NCI-H510A treated with DMSO at 0.1 percent for 48 hours (cell line): ENCODE data around the gene PRRT2.
"Not testable (repeated sequence)": the region's sequence is repeated elsewhere in the genome, so short reads cannot be mapped to it uniquely, and the experiment has no call there.

Source experiments
- DNase-seq: peaks from one replicate; lab custom pipeline; 2025; lab: John Stamatoyannopoulos, UW

PRRT2 gene

DNA sequence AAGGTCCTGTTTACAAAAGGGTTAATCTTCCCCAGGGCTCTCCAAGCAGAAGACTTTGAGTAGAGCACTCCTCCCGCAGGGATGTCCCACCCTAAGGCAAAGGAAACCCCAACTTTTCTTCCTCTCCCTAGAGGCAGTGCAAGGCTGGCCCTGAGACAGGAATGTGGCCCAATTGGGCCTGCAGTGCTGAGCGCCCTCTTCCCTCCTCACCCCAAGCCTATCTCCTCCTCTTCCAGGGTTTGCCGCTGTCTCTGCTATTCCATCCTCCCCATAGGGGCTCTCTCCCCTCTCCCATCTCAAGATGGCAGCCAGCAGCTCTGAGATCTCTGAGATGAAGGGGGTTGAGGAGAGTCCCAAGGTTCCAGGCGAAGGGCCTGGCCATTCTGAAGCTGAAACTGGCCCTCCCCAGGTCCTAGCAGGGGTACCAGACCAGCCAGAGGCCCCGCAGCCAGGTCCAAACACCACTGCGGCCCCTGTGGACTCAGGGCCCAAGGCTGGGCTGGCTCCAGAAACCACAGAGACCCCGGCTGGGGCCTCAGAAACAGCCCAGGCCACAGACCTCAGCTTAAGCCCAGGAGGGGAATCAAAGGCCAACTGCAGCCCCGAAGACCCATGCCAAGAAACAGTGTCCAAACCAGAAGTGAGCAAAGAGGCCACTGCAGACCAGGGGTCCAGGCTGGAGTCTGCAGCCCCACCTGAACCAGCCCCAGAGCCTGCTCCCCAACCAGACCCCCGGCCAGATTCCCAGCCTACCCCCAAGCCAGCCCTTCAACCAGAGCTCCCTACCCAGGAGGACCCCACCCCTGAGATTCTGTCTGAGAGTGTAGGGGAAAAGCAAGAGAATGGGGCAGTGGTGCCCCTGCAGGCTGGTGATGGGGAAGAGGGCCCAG, 1.0 kb downstream of the PRRT2 start:
- no peak for DNase-seq

DNA sequence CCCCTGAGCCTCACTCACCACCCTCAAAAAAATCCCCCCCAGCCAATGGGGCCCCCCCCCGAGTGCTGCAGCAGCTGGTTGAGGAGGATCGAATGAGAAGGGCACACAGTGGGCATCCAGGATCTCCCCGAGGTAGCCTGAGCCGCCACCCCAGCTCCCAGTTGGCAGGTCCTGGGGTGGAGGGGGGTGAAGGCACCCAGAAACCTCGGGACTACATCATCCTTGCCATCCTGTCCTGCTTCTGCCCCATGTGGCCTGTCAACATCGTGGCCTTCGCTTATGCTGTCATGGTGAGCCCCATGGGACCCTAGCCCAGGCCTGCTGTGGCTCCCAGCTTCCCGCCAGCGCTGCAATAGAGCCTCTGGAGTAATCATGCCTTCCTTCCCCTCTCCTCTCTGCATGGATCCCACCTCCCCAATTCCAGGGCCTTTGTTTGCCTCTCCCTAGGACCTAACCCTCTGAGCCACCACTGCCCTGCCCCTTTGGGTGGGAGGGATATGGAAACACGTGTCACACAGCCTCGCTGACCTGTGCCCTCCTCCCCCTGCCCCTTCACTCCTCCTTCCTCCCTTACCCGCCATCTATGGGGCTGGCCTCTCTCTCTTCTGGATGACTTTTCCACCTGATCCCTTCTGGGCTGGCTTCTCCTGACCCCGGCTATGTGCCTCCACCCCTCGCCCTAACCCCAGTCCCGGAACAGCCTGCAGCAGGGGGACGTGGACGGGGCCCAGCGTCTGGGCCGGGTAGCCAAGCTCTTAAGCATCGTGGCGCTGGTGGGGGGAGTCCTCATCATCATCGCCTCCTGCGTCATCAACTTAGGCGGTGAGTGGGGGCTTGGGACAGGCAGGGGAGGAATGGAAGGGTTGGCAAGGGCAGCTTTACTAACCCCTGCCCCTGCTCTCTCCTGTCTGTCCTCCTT, 1.9 kb downstream of the PRRT2 start:
- no peak for DNase-seq

DNA sequence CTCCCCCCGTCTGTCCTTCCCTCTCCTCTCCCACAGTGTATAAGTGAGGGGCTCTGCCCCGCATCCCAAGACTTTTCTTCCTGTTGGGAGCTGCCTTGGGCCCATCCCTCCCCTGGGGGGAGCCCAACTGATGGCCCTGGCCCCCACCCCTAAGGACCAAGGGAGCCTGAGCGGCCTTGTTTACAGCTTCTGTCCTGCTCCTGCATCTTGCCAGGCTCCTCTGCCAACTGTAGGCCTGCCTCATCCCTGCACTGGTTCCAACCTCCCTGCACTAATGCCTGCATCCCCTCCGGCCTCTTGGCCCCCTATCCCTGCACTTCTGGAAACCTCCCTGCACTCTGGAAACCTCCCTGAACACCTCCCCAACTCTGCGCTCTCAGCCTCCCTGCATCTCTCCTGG, 2.6 kb downstream of the PRRT2 start:
- no peak for DNase-seq

DNA sequence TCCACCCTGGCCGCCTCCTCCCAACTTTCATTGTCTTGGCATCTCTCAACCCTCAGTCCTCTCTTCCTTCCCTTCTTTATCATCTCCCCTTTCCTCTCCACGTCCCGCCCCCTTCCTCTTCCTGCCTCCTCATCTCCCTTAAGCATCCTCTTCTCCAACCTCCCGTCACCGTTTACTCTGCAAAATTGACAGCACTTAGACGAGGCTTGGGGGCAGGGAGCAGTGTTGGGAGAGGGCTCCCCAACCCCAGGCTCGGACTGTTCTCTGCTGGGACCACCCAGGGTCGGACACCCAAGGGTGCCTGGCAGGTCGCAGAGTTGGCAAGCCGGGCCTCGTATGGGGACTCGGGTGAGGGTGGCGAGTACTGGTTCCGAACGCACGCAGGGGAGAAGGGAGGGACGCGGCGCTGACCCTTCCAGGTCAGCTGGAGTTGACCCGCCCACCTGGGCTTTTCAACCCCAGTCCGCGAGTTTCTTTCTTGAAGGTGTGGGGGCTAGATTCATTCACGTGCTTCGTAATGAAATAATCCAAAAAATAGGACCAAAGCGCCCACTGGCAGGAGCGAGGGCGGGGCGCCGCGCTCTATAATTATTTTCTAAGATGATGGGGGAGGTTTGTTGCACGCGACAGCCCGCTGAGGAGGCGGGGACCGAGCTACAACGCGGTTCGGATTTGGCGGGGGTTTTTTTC, 3.2 kb downstream of the PRRT2 start:
- peak; percentile 46 for DNase-seq

DNA sequence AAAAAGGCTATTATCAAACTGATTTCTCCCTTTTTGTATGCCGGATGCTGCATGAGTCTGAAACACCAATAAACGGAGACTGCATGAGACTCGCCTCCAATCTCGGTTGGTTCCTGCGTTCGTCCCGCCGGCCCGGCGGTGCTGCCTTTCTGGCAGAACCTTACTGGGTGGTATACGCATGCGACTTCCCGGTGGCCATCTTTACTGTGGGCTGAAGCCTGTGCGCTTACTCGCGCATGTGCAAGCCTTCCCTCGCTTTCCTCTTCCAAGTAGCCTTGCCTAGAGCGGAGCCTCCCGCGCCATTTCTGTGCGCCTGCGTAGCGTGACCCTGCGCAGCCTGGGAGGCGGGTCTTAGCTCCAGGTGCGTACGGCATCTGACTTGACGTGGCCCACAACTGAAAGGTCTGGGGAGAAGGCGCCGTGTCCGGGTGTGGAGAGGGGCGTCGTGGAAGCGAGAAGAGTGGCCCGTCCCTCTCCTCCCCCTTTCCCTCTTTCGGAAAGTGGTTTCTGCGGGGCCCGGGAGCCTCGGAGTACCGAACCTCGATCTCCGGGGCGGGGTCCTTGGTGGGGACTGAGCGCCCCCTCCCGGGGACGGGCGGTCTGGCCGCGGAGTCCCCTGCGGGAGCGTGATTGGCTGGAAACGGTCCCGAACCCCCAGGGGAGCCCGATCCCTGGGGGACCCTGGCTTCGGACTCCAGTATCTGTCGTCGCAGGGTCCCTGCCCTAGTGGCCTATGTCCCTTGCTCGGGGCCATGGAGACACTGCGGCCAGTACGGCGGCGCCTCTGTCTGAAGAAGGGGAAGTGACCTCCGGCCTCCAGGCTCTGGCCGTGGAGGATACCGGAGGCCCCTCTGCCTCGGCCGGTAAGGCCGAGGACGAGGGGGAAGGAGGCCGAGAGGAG, 4.0 kb downstream of the PRRT2 start, which contains the start of gene PAGR1:
Gene PAGR1 (plus strand): TSS at position 360 of the 901 bp plus-strand sequence. CDS start 374 bp downstream, at position 734.
- DNase-seq: peak; percentile 99

DNA sequence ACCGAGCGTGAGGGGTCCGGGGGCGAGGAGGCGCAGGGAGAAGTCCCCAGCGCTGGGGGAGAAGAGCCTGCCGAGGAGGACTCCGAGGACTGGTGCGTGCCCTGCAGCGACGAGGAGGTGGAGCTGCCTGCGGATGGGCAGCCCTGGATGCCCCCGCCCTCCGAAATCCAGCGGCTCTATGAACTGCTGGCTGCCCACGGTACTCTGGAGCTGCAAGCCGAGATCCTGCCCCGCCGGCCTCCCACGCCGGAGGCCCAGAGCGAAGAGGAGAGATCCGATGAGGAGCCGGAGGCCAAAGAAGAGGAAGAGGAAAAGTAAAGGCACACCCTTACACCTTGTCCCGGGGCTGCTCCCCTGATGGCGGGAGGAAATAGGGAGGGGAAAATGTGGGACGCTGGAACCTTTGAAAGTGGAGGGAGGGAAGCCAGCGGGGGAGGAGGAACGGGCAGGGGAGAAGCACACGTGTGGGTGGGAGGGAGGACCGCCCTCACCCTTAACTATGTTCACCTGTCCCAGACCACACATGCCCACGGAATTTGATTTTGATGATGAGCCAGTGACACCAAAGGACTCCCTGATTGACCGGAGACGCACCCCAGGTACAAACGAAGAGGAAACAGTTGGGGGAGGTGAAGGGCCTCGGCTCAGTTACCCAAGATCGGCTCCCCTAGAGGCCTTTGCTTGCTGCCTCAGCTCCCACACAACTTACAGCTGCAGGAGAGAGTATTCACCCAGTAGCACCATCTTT, 4.9 kb downstream of the PRRT2 start:
- peak; percentile 84 for DNase-seq

DNA sequence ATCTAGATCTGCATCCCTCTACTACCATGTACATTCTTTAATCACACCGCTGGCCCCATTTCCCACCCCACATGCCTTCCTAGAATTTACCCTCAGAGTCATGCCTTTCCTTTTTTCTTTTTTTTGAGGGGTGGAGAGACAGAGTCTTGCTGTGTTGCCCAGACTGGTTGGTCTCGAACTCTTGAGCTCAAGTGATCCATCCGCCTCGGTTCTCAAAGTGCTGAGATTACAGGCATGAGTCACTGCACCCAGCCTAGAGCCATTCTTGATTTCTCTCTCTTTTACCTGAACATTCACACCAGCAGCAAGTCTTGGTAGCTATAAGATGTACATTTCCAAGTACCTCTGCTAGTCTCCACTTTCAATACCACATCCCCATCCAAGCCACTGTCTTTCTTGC, 6.1 kb downstream of the PRRT2 start:
- no peak for DNase-seq

DNA sequence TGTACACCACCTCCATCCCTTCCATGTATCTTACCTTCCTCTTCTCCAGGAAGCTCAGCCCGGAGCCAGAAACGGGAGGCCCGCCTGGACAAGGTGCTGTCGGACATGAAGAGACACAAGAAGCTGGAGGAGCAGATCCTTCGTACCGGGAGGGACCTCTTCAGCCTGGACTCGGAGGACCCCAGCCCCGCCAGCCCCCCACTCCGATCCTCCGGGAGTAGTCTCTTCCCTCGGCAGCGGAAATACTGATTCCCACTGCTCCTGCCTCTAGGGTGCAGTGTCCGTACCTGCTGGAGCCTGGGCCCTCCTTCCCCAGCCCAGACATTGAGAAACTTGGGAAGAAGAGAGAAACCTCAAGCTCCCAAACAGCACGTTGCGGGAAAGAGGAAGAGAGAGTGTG, 7.5 kb downstream of the PRRT2 start:
- DNase-seq: no peak

DNA sequence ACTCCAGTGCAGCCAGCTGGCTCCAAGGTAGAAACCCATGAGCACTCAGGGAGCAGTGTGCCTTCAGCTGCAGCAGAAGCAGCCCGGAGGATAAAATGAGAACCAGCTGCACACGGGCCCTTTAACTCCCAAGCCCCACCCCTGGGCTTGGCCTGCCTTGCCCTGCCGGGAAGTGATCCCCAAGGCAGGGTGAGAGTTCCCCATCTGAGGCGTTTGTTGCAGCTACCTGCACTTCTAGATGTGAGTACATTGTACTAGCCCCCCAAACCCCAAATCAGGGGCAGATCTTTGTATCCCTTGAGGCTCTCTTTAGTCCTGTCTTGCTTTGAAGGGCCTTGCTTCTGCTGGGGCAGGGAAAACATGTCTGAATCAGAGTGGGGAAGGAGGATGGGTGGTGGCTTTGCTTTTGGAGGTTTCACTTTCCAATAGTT, 8.3 kb downstream of the PRRT2 start, which contains the start of gene MVP:
Gene MVP (plus strand): TSS at position 192 of the 431 bp plus-strand sequence. CDS start 10,088 bp downstream, outside the sequence.
- DNase-seq: peak; percentile 87

DNA sequence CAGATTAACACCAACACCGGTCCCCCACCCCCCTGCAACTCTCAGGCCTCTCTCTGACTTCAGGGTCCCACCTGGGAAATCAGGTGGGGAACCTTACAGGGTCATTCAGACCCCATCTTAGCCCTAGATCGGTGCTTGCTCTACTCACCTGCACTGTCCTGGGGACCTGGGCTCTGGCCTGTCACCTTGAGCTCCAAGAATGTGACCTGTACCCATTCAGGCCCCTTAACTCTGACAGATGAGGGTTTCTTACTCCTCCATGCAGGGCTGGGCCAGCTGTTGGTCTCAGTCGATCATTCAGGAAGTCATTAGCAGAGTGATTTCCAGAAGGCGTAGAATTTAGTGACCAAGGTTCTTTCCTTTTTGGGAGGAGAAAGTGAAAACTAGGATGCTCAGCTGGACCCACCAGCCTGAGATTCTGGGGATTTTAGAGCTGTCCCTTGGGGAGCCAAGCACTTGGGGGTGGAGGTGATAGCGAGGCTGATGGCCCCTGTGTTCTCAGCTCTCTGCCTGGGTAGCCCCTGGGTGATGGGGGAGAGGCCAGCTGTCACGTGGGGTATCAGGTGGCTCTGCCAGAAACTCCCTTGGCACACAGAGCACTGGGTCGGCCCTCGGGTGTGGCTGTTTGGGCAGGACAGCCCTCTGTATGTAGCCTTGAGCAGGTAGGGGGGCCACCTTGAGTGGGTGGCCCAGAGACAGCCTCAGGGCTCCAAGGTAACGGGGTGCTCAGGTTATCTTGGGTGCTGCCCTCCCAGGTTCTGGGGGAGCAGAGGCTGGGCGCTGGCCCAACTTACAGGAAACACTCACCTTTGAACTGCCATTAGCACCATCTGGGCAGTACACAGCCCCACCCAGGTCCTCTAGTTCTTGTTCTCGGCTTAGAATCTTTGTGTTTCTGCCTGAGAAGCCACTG, 9.0 kb downstream of the PRRT2 start:
- no peak for DNase-seq

DNA sequence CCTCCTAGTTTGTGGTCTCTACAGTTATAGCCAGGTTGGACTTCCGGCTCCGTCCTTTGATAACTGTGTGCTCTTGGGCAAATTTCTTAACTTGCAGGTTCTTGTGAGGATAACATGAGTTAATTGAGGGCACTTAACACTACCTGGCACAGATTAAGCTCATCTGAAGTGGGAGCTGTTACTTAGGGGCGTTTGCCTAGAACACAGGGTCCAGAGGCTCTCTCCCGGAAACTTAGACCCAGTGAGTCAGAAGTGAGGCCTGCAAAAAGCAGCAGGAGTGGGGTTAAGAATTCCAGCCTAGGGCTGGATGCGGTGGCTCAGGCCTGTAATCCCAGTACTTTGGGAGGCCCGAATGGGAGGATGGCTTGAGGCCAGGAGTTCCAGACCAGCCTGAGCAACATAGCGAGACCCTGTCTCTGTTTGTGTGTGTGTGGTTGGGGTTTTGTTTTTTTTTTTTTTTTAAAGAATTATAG, 9.7 kb downstream of the PRRT2 start:
- DNase-seq: no peak

DNA sequence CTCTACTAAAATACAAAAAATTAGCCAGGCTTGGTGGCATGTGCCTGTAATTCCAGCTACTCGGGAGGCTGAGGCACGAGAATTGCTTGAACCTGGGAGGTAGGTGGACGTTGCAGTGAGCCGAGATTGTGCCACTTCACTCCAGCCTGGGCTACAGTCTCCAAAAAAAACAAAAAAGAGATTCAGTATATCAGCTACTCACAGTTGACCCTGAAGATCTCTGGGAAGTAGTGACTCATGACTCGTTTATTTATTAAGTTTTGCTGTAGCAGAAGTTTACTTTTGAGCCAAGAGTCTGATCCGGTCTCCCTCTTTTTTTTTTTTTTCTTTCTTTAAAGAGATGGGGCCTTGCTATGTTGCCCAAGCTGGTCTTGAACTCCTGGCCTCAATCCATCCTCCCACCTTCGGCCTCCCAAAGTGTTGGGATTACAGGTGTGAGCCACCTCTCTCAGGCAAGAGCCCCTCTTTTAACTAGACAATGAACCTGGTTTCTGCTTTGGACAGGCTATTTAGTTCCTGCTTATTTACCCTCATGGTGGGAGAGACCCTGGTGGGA, 12.7 kb downstream of the PRRT2 start:
- DNase-seq: no peak

DNA sequence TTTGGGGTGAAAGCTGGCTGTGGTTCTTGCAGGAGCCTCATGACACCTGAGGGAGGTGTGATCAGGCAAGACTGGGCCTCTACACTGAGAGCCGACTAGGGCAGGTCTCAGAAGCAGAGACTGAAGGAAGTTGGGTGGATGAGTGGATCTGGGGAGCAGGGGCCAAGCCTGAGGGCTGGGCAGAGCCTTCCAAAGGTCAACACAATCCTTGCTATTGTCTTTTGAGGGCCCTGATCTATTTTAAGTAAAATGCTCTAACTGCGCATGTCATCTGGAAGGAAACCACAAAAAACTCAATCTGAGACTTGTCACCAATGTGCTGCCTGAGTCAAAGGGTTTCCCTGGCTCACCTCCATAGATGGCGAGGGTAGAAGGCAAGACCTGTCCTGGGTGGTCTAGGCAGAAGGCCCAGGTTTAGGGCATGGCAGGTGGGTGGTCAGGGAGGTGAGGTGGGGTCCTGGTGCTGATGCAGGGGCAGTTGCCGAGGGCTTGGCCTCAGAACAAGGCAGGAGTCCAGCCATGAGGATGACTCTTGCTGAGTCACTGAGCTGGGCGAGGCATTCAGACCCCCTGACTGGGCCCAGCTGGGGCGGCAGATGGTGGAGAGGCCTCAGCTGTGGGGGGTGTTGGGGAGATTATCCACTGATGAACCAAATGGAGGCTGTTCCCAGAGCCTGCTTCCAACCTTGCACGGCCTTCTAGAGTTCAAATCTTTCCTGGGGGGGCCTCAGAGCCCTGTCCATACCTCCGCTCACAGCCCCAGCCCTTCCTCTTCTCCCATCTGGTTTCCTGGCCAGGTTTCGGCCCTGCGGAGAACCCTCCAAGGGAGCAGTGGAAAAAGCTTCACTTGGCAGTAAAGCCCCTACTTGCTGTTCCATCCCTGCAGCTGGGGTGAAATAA, 13.4 kb downstream of the PRRT2 start:
- DNase-seq: no peak

DNA sequence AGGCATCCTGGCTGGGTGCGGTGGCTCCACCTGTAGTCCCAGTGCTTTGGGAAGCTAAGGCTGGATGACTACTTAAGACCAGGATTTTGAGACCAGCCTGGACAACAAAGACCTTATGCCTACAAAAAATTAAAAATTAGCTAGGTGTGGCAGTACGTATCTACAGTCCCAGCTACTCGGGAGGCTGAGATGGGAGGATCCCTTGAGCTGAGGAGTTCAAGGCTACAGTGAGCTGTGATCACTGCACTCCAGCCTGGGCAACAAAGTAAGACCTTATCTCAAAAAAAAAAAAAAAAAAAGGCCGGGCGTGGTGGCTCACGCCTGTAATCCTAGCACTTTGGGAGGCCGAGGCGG, 14.3 kb downstream of the PRRT2 start:
- no peak for DNase-seq

DNA sequence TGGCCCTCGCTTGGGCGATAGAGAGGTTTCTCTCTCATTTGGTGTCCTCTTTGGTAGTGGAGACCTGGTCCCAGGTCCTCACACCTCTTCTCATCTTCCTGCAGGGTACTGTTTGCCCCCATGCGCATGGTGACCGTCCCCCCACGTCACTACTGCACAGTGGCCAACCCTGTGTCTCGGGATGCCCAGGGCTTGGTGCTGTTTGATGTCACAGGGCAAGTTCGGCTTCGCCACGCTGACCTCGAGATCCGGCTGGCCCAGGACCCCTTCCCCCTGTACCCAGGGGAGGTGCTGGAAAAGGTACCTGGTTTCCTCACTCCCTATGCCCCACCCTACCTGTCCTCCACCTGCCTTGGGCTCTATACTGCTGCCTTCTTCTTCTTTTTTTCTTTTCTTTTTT, 18.8 kb downstream of the PRRT2 start:
- DNase-seq: no peak

DNA sequence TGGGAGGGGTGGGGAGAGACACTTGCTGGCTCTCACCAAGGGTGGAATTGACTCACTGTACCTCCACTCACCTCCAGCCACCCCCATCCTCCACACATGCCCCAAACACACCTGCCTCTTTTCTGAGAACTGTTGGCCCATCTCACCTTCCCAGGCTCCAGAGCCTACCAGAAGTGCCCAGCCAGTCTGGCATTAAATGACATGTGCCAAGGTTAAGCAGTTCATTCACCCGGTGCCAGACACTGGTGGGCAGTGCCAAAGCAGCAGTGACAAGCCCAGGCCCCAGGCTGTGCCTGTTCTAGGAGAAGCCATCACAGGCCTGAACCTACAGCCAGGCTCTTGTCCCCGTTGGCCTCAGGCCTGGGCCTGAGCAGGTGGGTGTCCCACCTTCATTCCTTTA, 19.5 kb downstream of the PRRT2 start:
- DNase-seq: no peak

DNA sequence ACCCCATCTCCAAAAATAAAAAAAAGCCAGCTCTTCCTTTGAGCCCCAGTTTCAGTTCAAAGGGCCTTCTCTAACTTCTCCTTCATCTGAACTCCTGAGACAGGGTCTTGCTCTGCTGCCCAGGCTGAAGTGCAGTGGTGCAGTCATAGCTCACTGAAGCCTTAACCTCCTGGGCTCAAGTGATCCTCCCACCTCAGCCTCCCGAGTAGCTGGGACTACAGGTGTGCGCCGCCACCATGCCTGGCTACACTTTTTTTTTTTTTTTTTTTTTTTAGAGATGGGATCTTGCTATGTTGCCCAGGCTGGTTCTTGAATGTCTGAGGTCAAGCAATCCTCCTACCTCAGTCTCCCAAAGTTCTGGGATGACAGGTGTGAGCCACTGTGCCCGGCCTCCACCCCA, 21.2 kb downstream of the PRRT2 start:
- not testable (repeated sequence) for DNase-seq

DNA sequence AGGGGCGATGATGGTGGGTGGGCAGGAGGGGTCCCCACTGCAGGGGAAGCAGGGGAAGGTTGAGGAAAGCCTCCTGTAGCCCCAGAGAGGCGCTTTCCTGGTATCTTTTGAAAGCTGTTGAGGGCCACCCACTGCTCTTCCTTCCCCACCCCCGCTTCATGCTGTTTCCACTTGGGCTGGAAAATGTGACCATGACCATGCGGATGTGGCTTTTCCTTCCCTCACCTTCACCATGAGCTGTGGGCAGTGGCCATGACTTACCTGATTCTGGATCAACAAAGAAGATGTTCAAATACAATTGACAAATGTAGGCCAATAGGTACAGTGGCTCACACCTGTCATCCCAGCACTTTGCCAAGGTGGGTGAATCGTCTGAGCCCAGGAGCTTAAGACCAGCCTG, 22.1 kb downstream of the PRRT2 start:
- no peak for DNase-seq
